HepG2 (cell line): Measurements from ENCODE around the gene FMO2.

Source experiments
- EP300 ChIP-seq, 3 experiments: sonication (generic) in 1 of 3; formaldehyde crosslinking in 1 of 3; IDR thresholded peaks; 2 replicates each; pipeline versions ENCODE4 v1.5.1 to v1.6.1; 2011 to 2020; ENCODE audit warnings: low read depth in 2 of 3, low read length in 2 of 3, borderline replicate concordance in 1 of 3, improper control_type of control experiment in 1 of 3, mild to moderate bottlenecking in 1 of 3, missing genetic modification reagents in 1 of 3, moderate library complexity in 1 of 3
- HNRNPL ChIP-seq: fragments of 200-400 bp; formaldehyde crosslinking; IDR thresholded peaks from 2 replicates; pipeline ENCODE4 v1.6.1; 2017; ENCODE audit warnings: mild to moderate bottlenecking, low read depth, low read length
- MAZ ChIP-seq, 2 experiments: sonication (generic) in 1 of 2; formaldehyde crosslinking in 1 of 2; IDR thresholded peaks; 2 replicates each; pipeline versions ENCODE4 v1.5.0 to v1.6.1; 2012 to 2020; ENCODE audit warnings: low read depth in 2 of 2, mild to moderate bottlenecking in 2 of 2, borderline replicate concordance in 1 of 2, improper control_type of control experiment in 1 of 2, low read length in 1 of 2, missing genetic modification reagents in 1 of 2, moderate library complexity in 1 of 2
- MTA3 ChIP-seq: sonication (generic); formaldehyde crosslinking; IDR thresholded peaks from 2 replicates; pipeline ENCODE4 v1.4.0; 2020; ENCODE audit warnings: missing genetic modification reagents
- SETDB1 ChIP-seq: sonication (generic); formaldehyde crosslinking; IDR thresholded peaks from 2 replicates; pipeline ENCODE4 v1.5.1; 2020; ENCODE audit warnings: missing genetic modification reagents, mild to moderate bottlenecking, borderline replicate concordance
- TF ChIP-seq, protein P1 (sequence below): sonication (generic); formaldehyde crosslinking; IDR thresholded peaks from 2 replicates; pipeline ENCODE4 v1.8.1; 2022; ENCODE audit warnings: mild to moderate bottlenecking, missing genetic modification reagents

GRCh38 chr1:171217658-171218443, 32.8 kb downstream of the FMO2 start:
- no peak for TF ChIP-seq HNRNPL
- no peak for TF ChIP-seq EP300 (IDR thresholded peaks at IDR 0.05; ENCODE audit: low read depth in 2 of 2, low read length in 2 of 2)
- TF ChIP-seq EP300 (CRISPR knock-in tag; IDR thresholded peaks at IDR 0.05; ENCODE audit: borderline replicate concordance): no peak
- TF ChIP-seq, protein P1, sequence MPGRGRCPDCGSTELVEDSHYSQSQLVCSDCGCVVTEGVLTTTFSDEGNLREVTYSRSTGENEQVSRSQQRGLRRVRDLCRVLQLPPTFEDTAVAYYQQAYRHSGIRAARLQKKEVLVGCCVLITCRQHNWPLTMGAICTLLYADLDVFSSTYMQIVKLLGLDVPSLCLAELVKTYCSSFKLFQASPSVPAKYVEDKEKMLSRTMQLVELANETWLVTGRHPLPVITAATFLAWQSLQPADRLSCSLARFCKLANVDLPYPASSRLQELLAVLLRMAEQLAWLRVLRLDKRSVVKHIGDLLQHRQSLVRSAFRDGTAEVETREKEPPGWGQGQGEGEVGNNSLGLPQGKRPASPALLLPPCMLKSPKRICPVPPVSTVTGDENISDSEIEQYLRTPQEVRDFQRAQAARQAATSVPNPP (CRISPR knock-in tag): no peak
- TF ChIP-seq MTA3 (CRISPR knock-in tag): no peak
- no peak for TF ChIP-seq MAZ (IDR thresholded peaks at IDR 0.05; ENCODE audit: borderline replicate concordance, low read depth, low read length)
- TF ChIP-seq MAZ (CRISPR knock-in tag; IDR thresholded peaks at IDR 0.05; ENCODE audit: low read depth): no peak
- TF ChIP-seq SETDB1: no peak
